Keratinocyte (primary cell): Measurements from ENCODE around the gene FMNL2. TPM values are rescaled to one million over a fixed set of nuclear protein-coding genes. Genes with fewer than 3 reads are reported as not detected.

Experiments used
- DNase-seq: peaks from one replicate; pipeline ENCODE4 v3.0.0-alpha.2; 2011; ENCODE audit warnings: low read depth, missing footprints, low spot score
- FAIRE-seq: peaks from 2 replicates; lab custom pipeline; 2011; peaks lifted over from hg19 to GRCh38; lab: Jason Lieb, UNC
- H2AFZ ChIP-seq: 2 replicates; pipeline ENCODE4 v1.6.0; 2012; ENCODE audit warnings: low read length, control low read depth, inconsistent platforms; ENCODE audit not compliant: control insufficient read depth
- H3K27ac ChIP-seq: 2 replicates; pipeline ENCODE4 v1.5.1; 2011; ENCODE audit warnings: low read length; ENCODE audit not compliant: control insufficient read depth, insufficient read depth
- H3K27me3 ChIP-seq: 3 replicates; pipeline ENCODE4 v1.6.0; 2011; ENCODE audit warnings: low read length; ENCODE audit not compliant: control insufficient read depth, insufficient read depth; ENCODE audit errors: extremely low read depth
- H3K36me3 ChIP-seq, 2 experiments: 2 replicates in 1 of 2; 3 replicates in 1 of 2; pipeline ENCODE4 v1.5.1; 2011; ENCODE audit warnings: low read length in 2 of 2, mild to moderate bottlenecking in 1 of 2; ENCODE audit not compliant: control insufficient read depth in 2 of 2, insufficient read depth in 2 of 2; ENCODE audit errors: extremely low read depth in 1 of 2
- H3K4me1 ChIP-seq: 3 replicates; pipeline ENCODE4 v1.5.1; 2011; ENCODE audit warnings: low read length; ENCODE audit not compliant: control insufficient read depth, insufficient read depth; ENCODE audit errors: extremely low read depth
- H3K4me2 ChIP-seq: 3 replicates; pipeline ENCODE4 v1.6.0; 2011; ENCODE audit warnings: low read depth, low read length; ENCODE audit not compliant: control insufficient read depth, insufficient read depth; ENCODE audit errors: extremely low read depth
- H3K4me3 ChIP-seq, 3 experiments: fragments of 200-600 bp in 1 of 3; sonication (generic) in 1 of 3; 2 replicates in 2 of 3; 3 replicates in 1 of 3; pipeline ENCODE4 v1.5.1; 2011 to 2016; ENCODE audit warnings: low read length in 3 of 3, mild to moderate bottlenecking in 3 of 3, control low read depth in 2 of 3, inconsistent platforms in 1 of 3, low read depth in 1 of 3, mixed read lengths in 1 of 3, mixed run types in 1 of 3, moderate library complexity in 1 of 3; ENCODE audit not compliant: control insufficient read depth in 2 of 3, insufficient read depth in 2 of 3; ENCODE audit errors: extremely low read depth in 1 of 3
- H3K79me2 ChIP-seq: 2 replicates; pipeline ENCODE4 v1.6.0; 2012; ENCODE audit warnings: low read length; ENCODE audit not compliant: control insufficient read depth, insufficient read depth
- H3K9ac ChIP-seq: 3 replicates; pipeline ENCODE4 v1.6.0; 2011; ENCODE audit warnings: low read length; ENCODE audit not compliant: control insufficient read depth, insufficient read depth; ENCODE audit errors: extremely low read depth
- H3K9me1 ChIP-seq: 3 replicates; pipeline ENCODE4 v1.6.0; 2011; ENCODE audit warnings: low read length; ENCODE audit not compliant: control insufficient read depth, insufficient read depth; ENCODE audit errors: extremely low read depth
- H3K9me3 ChIP-seq: 2 replicates; pipeline ENCODE4 v1.5.1; 2012; ENCODE audit warnings: low read depth, low read length; ENCODE audit not compliant: control insufficient read depth
- H4K20me1 ChIP-seq: 3 replicates; pipeline ENCODE4 v1.6.0; 2011; ENCODE audit warnings: low read length; ENCODE audit not compliant: control insufficient read depth, insufficient read depth; ENCODE audit errors: extremely low read depth
- CTCF ChIP-seq, 3 experiments: IDR thresholded peaks in 1 of 3; conservative IDR thresholded peaks in 1 of 3; optimal IDR thresholded peaks in 1 of 3; 2 replicates in 2 of 3; 3 replicates in 1 of 3; pipeline versions ENCODE3 to v1.5.1; 2011; ENCODE audit warnings: low read length in 3 of 3, mild to moderate bottlenecking in 3 of 3, moderate library complexity in 2 of 3, control low read depth in 1 of 3, inconsistent platforms in 1 of 3; ENCODE audit not compliant: insufficient read depth in 2 of 3; ENCODE audit errors: extremely low read depth in 1 of 3
- EZH2 ChIP-seq: IDR thresholded peaks from one replicate; pipeline ENCODE4 v1.6.1; 2012; ENCODE audit warnings: inconsistent platforms, mild to moderate bottlenecking, low read length, moderate library complexity
- dilution Hi-C: fragments of 300-500 bp; cut with MboI; formaldehyde crosslinking; loops from one replicate; pipeline ENCODE4 v1.7.0; 2020; ENCODE audit warnings: low sequenced_read_pairs; ENCODE audit not compliant: extremely low pct_ligation_motif_present
- polyA plus RNA-seq, 5 experiments: library from polyadenylated mRNA; depleted of rRNA in 3 of 5; stranded (reverse) in 3 of 5; stranded (forward) in 1 of 5; unstranded in 1 of 5; fragments of >200 nt; gene quantifications; 1 replicate in 1 of 5; 2 replicates in 3 of 5; 3 replicates in 1 of 5; pipeline versions ENCODE4 v1.2.1 to v1.2.3, GENCODE V29; 2011 to 2012; ENCODE audit warnings: missing spikeins in 2 of 5, low read depth in 1 of 5, low replicate concordance in 1 of 5

Gene FMNL2
- polyA plus RNA-seq, 1 donor (not counting 4 experiments of a cell fraction or from before 2014, with no cell fraction given), result 62.7 TPM

DNA sequence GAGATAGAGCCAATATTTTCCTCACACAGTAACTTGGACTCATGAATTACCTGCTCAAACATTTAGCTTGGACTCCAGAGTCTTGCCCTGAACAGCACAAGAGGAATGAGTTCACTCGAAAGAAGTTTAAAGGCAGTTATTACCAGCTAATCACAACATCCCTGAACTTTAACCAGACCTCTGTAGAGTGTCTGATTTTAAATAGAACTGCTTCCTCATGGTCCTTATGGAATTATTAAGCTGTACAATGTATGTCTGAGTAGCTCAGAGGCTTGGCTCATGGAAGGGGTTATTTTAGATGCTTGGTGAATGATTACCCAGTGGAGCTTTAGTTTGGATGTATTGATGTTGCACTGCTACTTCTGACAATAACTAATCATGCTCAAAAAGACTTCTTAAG is 183.1 kb downstream of the FMNL2 start:
- H3K4me3 ChIP-seq, result peak overlapping the region in 1 of 3 experiments; percentile 24
- FAIRE-seq, result peak; percentile 49
- H2AFZ ChIP-seq, result no peak overlapping the region
- no peaks in the 10 kb centered on the region for H3K27me3 ChIP-seq
- H3K4me1 ChIP-seq, result peaks cover 28% of the 10 kb centered on the region
- dilution Hi-C loops, result no loop called here
- H3K9me3 ChIP-seq, result no peaks in the 10 kb centered on the region
- peaks cover 3% of the 10 kb centered on the region for H4K20me1 ChIP-seq
- peak overlapping the region; percentile 65 for H3K4me2 ChIP-seq
- no peak for DNase-seq
- H3K9me1 ChIP-seq, result no peaks in the 10 kb centered on the region
- no peaks in the 10 kb centered on the region for H3K36me3 ChIP-seq
- H3K27ac ChIP-seq, result no peak overlapping the region
- peaks cover 70% of the 10 kb centered on the region for H3K79me2 ChIP-seq
- H3K9ac ChIP-seq, result no peak overlapping the region
- TF ChIP-seq CTCF (optimal IDR thresholded peaks at IDR 0.05 in 1 of 3, IDR thresholded peaks at IDR 0.05 in 1 of 3, conservative IDR thresholded peaks at IDR 0.05 in 1 of 3; ENCODE audit: extremely low read depth in 1 of 3, insufficient read depth in 2 of 3, low read length in 3 of 3) (no peak), EZH2 (no peak)

- DNase-seq (no peak), FAIRE-seq (peak; percentile 13)
- Histone ChIP-seq H2AFZ (no peak overlapping the region), H3K4me2 (peak overlapping the region; percentile 65), H3K79me2 (peaks cover 68% of the 10 kb centered on the region), H3K9me3 (no peaks in the 10 kb centered on the region), H3K27ac (peak overlapping the region; percentile 25), H4K20me1 (peaks cover under 1% of the 10 kb centered on the region), H3K9me1 (no peaks in the 10 kb centered on the region), H3K4me1 (peaks cover 21% of the 10 kb centered on the region), H3K36me3 (no peaks in the 10 kb centered on the region), H3K27me3 (no peaks in the 10 kb centered on the region), H3K9ac (no peak overlapping the region), H3K4me3 (peak overlapping the region in 1 of 3 experiments; percentile 24)
- TF ChIP-seq EZH2 (no peak), CTCF (optimal IDR thresholded peaks at IDR 0.05 in 1 of 3, IDR thresholded peaks at IDR 0.05 in 1 of 3, conservative IDR thresholded peaks at IDR 0.05 in 1 of 3; ENCODE audit: extremely low read depth in 1 of 3, insufficient read depth in 2 of 3, low read length in 3 of 3) (no peak)
- dilution Hi-C loops, result no loop called here
These were observed 183.9 kb downstream of the FMNL2 start for GRCh38 chr2:152518641-152519580.
